Measurements from ENCODE around the gene IMPA2.
A peak's percentile ranks its signal among the peaks of the same experiment; 100 is the strongest.

The IMPA2 gene

GRCh38 chr18:12030670-12031069 lies 49.4 kb downstream of the IMPA2 start:
- 79% methylated on average over 10 of the region's 10 CpGs for WGBS (ENCODE audit: insufficient coverage)
- DNase-seq, result no peak
- Histone ChIP-seq H3K27ac (ENCODE audit: insufficient read depth in 1 of 2, low read depth in 1 of 2, low read length in 2 of 2, poor library complexity in 1 of 2, severe bottlenecking in 2 of 2) (no peak overlapping the region), H3K27me3 (replicated peaks in 2 of 5; ENCODE audit: control insufficient read depth in 4 of 5, insufficient read depth in 5 of 5, low read length in 4 of 5) (no peaks in the 10 kb centered on the region), H3K4me1 (ENCODE audit: control extremely low read depth in 1 of 4, control insufficient read depth in 4 of 4, insufficient read depth in 4 of 4, low read length in 3 of 4) (peaks cover 0 to 20% (median 8%) of the 10 kb centered on the region in 4 experiments), H3K9me3 (ENCODE audit: control extremely low read depth in 1 of 5, control insufficient read depth in 4 of 5, insufficient read depth in 2 of 5, low read depth in 1 of 5, low read length in 4 of 5) (no peaks in the 10 kb centered on the region), H3K4me3 (ENCODE audit: control insufficient read depth in 1 of 7, extremely low read depth in 1 of 7, insufficient read depth in 4 of 7, low read depth in 2 of 7, low read length in 6 of 7) (no peak overlapping the region), H3K36me3 (ENCODE audit: control insufficient read depth in 4 of 4, insufficient read depth in 4 of 4, low read length in 3 of 4) (peaks cover 2 to 47% (median 31%) of the 10 kb centered on the region in 4 experiments)
- ChIA-PET POLR2A (no interaction called here), CTCF (interaction anchor here (1.5 to 1.6 kb wide), 2 partner anchors 35 to 94 kb away, joined by 4 to 5 read pairs; no protein-coding TSS in a partner anchor)

- DNase-seq, result no peak
- Histone ChIP-seq H3K4me1 (ENCODE audit: control extremely low read depth in 1 of 4, control insufficient read depth in 4 of 4, insufficient read depth in 4 of 4, low read length in 3 of 4) (peaks cover 0 to 20% (median 8%) of the 10 kb centered on the region in 4 experiments), H3K36me3 (ENCODE audit: control insufficient read depth in 4 of 4, insufficient read depth in 4 of 4, low read length in 3 of 4) (peaks cover 2 to 47% (median 31%) of the 10 kb centered on the region in 4 experiments), H3K9me3 (ENCODE audit: control extremely low read depth in 1 of 5, control insufficient read depth in 4 of 5, insufficient read depth in 2 of 5, low read depth in 1 of 5, low read length in 4 of 5) (no peaks in the 10 kb centered on the region), H3K27ac (ENCODE audit: insufficient read depth in 1 of 2, low read depth in 1 of 2, low read length in 2 of 2, poor library complexity in 1 of 2, severe bottlenecking in 2 of 2) (no peak overlapping the region), H3K4me3 (ENCODE audit: control insufficient read depth in 1 of 7, extremely low read depth in 1 of 7, insufficient read depth in 4 of 7, low read depth in 2 of 7, low read length in 6 of 7) (no peak overlapping the region), H3K27me3 (replicated peaks in 2 of 5; ENCODE audit: control insufficient read depth in 4 of 5, insufficient read depth in 5 of 5, low read length in 4 of 5) (no peaks in the 10 kb centered on the region)
- ChIA-PET CTCF (interaction anchor here (1.6 kb wide), 1 partner anchor 35 kb away, joined by 5 read pairs; no protein-coding TSS in a partner anchor), POLR2A (no interaction called here)
- 100% methylated on average over 1 of the region's 1 CpG for WGBS (ENCODE audit: insufficient coverage)
Observed at GRCh38 chr18:12031181-12031580, 49.9 kb downstream of the IMPA2 start.

DNA sequence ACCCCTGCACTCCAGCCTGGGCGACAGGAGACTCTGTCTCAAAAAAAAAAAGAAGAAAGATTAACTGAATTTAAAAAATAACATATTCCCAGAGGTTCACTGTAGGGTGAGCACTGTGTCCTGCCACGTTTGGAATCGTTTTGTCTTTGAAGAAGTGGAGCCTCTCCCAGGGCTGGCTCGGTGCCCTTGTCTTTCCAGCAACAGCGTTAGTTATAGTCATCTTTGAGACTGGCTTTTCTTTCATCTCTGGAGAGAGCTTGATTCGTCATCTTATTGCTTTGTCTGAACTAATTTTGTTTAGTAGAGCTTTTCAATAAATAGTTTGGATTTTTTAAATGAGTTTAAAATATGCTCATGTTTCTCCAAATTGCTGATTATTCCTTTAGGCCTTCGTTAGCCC lies 50.5 kb downstream of the IMPA2 start:
- Histone ChIP-seq H3K27me3 (replicated peaks in 2 of 5; ENCODE audit: control insufficient read depth in 4 of 5, insufficient read depth in 5 of 5, low read length in 4 of 5) (peaks cover 0 to 2% (median 0%) of the 10 kb centered on the region in 5 experiments), H3K36me3 (ENCODE audit: control insufficient read depth in 4 of 4, insufficient read depth in 4 of 4, low read length in 3 of 4) (peaks cover 2 to 47% (median 29%) of the 10 kb centered on the region in 4 experiments), H3K27ac (ENCODE audit: insufficient read depth in 1 of 2, low read depth in 1 of 2, low read length in 2 of 2, poor library complexity in 1 of 2, severe bottlenecking in 2 of 2) (no peak overlapping the region), H3K4me1 (ENCODE audit: control extremely low read depth in 1 of 4, control insufficient read depth in 4 of 4, insufficient read depth in 4 of 4, low read length in 3 of 4) (peaks cover 0 to 20% (median 8%) of the 10 kb centered on the region in 4 experiments), H3K9me3 (ENCODE audit: control extremely low read depth in 1 of 5, control insufficient read depth in 4 of 5, insufficient read depth in 2 of 5, low read depth in 1 of 5, low read length in 4 of 5) (no peaks in the 10 kb centered on the region), H3K4me3 (ENCODE audit: control insufficient read depth in 1 of 7, extremely low read depth in 1 of 7, insufficient read depth in 4 of 7, low read depth in 2 of 7, low read length in 6 of 7) (no peak overlapping the region)
- no peak for DNase-seq
- ChIA-PET POLR2A (no interaction called here), CTCF (interaction anchor here (1.6 kb wide), 1 partner anchor 36 kb away, joined by 5 read pairs; no protein-coding TSS in a partner anchor)
- 93% methylated on average over 4 of the region's 7 CpGs for WGBS (ENCODE audit: insufficient coverage)

GRCh38 chr18:12032786-12033642 lies 51.7 kb downstream of the IMPA2 start:
- peaks cover 0 to 22% (median 9%) of the 10 kb centered on the region in 4 experiments for H3K4me1 ChIP-seq (ENCODE audit: control extremely low read depth in 1 of 4, control insufficient read depth in 4 of 4, insufficient read depth in 4 of 4, low read length in 3 of 4)
- ChIA-PET POLR2A (no interaction called here), CTCF (interaction anchor here (1.5 kb wide), 1 partner anchor 95 kb away, joined by 3 read pairs; no protein-coding TSS in a partner anchor)
- H3K4me3 ChIP-seq (ENCODE audit: control insufficient read depth in 1 of 7, extremely low read depth in 1 of 7, insufficient read depth in 4 of 7, low read depth in 2 of 7, low read length in 6 of 7), result no peak overlapping the region
- H3K27me3 ChIP-seq (replicated peaks in 2 of 5; ENCODE audit: control insufficient read depth in 4 of 5, insufficient read depth in 5 of 5, low read length in 4 of 5), result peaks cover 0 to 3% (median 2%) of the 10 kb centered on the region in 5 experiments
- 100% methylated on average over 8 of the region's 11 CpGs for WGBS (ENCODE audit: insufficient coverage)
- no peak for DNase-seq
- H3K36me3 ChIP-seq (ENCODE audit: control insufficient read depth in 4 of 4, insufficient read depth in 4 of 4, low read length in 3 of 4), result peaks cover 2 to 44% (median 26%) of the 10 kb centered on the region in 4 experiments
- no peak overlapping the region for H3K27ac ChIP-seq (ENCODE audit: insufficient read depth in 1 of 2, low read depth in 1 of 2, low read length in 2 of 2, poor library complexity in 1 of 2, severe bottlenecking in 2 of 2)
- H3K9me3 ChIP-seq (ENCODE audit: control extremely low read depth in 1 of 5, control insufficient read depth in 4 of 5, insufficient read depth in 2 of 5, low read depth in 1 of 5, low read length in 4 of 5), result no peaks in the 10 kb centered on the region

GRCh38 chr18:12033643-12034025 lies 52.3 kb downstream of the IMPA2 start:
- Histone ChIP-seq H3K27ac (ENCODE audit: insufficient read depth in 1 of 2, low read depth in 1 of 2, low read length in 2 of 2, poor library complexity in 1 of 2, severe bottlenecking in 2 of 2) (no peak overlapping the region), H3K4me3 (ENCODE audit: control insufficient read depth in 1 of 7, extremely low read depth in 1 of 7, insufficient read depth in 4 of 7, low read depth in 2 of 7, low read length in 6 of 7) (no peak overlapping the region), H3K9me3 (ENCODE audit: control extremely low read depth in 1 of 5, control insufficient read depth in 4 of 5, insufficient read depth in 2 of 5, low read depth in 1 of 5, low read length in 4 of 5) (no peaks in the 10 kb centered on the region), H3K36me3 (ENCODE audit: control insufficient read depth in 4 of 4, insufficient read depth in 4 of 4, low read length in 3 of 4) (peaks cover 2 to 38% (median 20%) of the 10 kb centered on the region in 4 experiments), H3K4me1 (ENCODE audit: control extremely low read depth in 1 of 4, control insufficient read depth in 4 of 4, insufficient read depth in 4 of 4, low read length in 3 of 4) (peaks cover 0 to 29% (median 15%) of the 10 kb centered on the region in 4 experiments), H3K27me3 (replicated peaks in 2 of 5; ENCODE audit: control insufficient read depth in 4 of 5, insufficient read depth in 5 of 5, low read length in 4 of 5) (peaks cover 0 to 7% (median 4%) of the 10 kb centered on the region in 5 experiments)
- POLR2A ChIA-PET, result no interaction called here
- CTCF ChIA-PET, result interaction anchor here (1.5 kb wide), 1 partner anchor 95 kb away, joined by 3 read pairs; no protein-coding TSS in a partner anchor
- no peak for DNase-seq
- 96% methylated on average over 3 of the region's 7 CpGs for WGBS (ENCODE audit: insufficient coverage)

- ChIA-PET CTCF (interaction anchor here (1.5 kb wide), 1 partner anchor 96 kb away, joined by 3 read pairs; no protein-coding TSS in a partner anchor), POLR2A (no interaction called here)
- no peak overlapping the region for H3K4me3 ChIP-seq (ENCODE audit: control insufficient read depth in 1 of 7, extremely low read depth in 1 of 7, insufficient read depth in 4 of 7, low read depth in 2 of 7, low read length in 6 of 7)
- peaks cover 0 to 7% (median 4%) of the 10 kb centered on the region in 5 experiments for H3K27me3 ChIP-seq (replicated peaks in 2 of 5; ENCODE audit: control insufficient read depth in 4 of 5, insufficient read depth in 5 of 5, low read length in 4 of 5)
- H3K36me3 ChIP-seq (ENCODE audit: control insufficient read depth in 4 of 4, insufficient read depth in 4 of 4, low read length in 3 of 4), result peaks cover 2 to 35% (median 19%) of the 10 kb centered on the region in 4 experiments
- peak in 2 of 3 donors; percentile 18 to 19 for DNase-seq
- H3K9me3 ChIP-seq (ENCODE audit: control extremely low read depth in 1 of 5, control insufficient read depth in 4 of 5, insufficient read depth in 2 of 5, low read depth in 1 of 5, low read length in 4 of 5), result no peaks in the 10 kb centered on the region
- H3K4me1 ChIP-seq (ENCODE audit: control extremely low read depth in 1 of 4, control insufficient read depth in 4 of 4, insufficient read depth in 4 of 4, low read length in 3 of 4), result peaks cover 0 to 34% (median 17%) of the 10 kb centered on the region in 4 experiments
- H3K27ac ChIP-seq (ENCODE audit: insufficient read depth in 1 of 2, low read depth in 1 of 2, low read length in 2 of 2, poor library complexity in 1 of 2, severe bottlenecking in 2 of 2), result no peak overlapping the region
- WGBS (ENCODE audit: insufficient coverage), result 87% methylated on average over 5 of the region's 8 CpGs
Observed at GRCh38 chr18:12034241-12035100, 53.2 kb downstream of the IMPA2 start.

Measured in common myeloid progenitor, CD34-positive (primary cell).